ENCODE measurements around the gene P2RY2.

The P2RY2 gene

DNA sequence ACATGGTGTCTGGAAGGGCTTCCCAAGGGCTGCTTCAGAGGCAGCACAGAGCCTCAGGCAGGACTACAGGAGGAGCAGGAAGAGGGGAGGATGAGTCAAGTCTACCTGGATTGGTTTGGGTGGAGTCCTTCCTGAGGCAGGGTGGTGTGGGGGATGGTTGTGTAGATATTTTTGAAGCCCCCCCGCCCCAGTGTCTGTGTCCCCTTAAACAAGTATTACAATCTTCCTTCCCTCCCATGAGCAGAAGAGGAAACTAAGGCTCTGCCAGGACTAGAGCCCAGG is 41.3 kb upstream of the P2RY2 start:
- Histone ChIP-seq H3K9me3 (ENCODE audit: control insufficient read depth, low read length) (no peaks in the 10 kb centered on the region), H3K4me1 (ENCODE audit: control insufficient read depth, insufficient read depth, low read length, poor library complexity, severe bottlenecking) (no peaks in the 10 kb centered on the region), H3K4me3 (ENCODE audit: insufficient read depth, low read depth, low read length, poor library complexity, severe bottlenecking) (no peak overlapping the region), H3K27me3 (replicated peaks; ENCODE audit: control insufficient read depth, insufficient read depth, low read length, poor library complexity, severe bottlenecking) (no peaks in the 10 kb centered on the region), H3K36me3 (ENCODE audit: control insufficient read depth, insufficient read depth, low read length) (no peaks in the 10 kb centered on the region), H3K27ac (ENCODE audit: insufficient read depth, low read length, poor library complexity, severe bottlenecking) (no peak overlapping the region)
- no peak for DNase-seq

GRCh38 chr11:73177380-73177777 is 40.7 kb upstream of the P2RY2 start:
- Histone ChIP-seq H3K27ac (ENCODE audit: insufficient read depth, low read length, poor library complexity, severe bottlenecking) (no peak overlapping the region), H3K27me3 (replicated peaks; ENCODE audit: control insufficient read depth, insufficient read depth, low read length, poor library complexity, severe bottlenecking) (no peaks in the 10 kb centered on the region), H3K4me1 (ENCODE audit: control insufficient read depth, insufficient read depth, low read length, poor library complexity, severe bottlenecking) (no peaks in the 10 kb centered on the region), H3K36me3 (ENCODE audit: control insufficient read depth, insufficient read depth, low read length) (no peaks in the 10 kb centered on the region), H3K9me3 (ENCODE audit: control insufficient read depth, low read length) (no peaks in the 10 kb centered on the region), H3K4me3 (ENCODE audit: insufficient read depth, low read depth, low read length, poor library complexity, severe bottlenecking) (no peak overlapping the region)
- DNase-seq = no peak

- Histone ChIP-seq H3K27ac (ENCODE audit: insufficient read depth, low read length, poor library complexity, severe bottlenecking) (no peak overlapping the region), H3K4me1 (ENCODE audit: control insufficient read depth, insufficient read depth, low read length, poor library complexity, severe bottlenecking) (no peaks in the 10 kb centered on the region), H3K4me3 (ENCODE audit: insufficient read depth, low read depth, low read length, poor library complexity, severe bottlenecking) (no peak overlapping the region)
Observed at GRCh38 chr11:73177778-73178539, 40.1 kb upstream of the P2RY2 start.

GRCh38 chr11:73178681-73179080 is 39.4 kb upstream of the P2RY2 start:
- no peak for DNase-seq
- no peaks in the 10 kb centered on the region for H3K9me3 ChIP-seq (ENCODE audit: control insufficient read depth, low read length)
- H3K27ac ChIP-seq (ENCODE audit: insufficient read depth, low read length, poor library complexity, severe bottlenecking) = no peak overlapping the region
- no peaks in the 10 kb centered on the region for H3K36me3 ChIP-seq (ENCODE audit: control insufficient read depth, insufficient read depth, low read length)
- H3K27me3 ChIP-seq (replicated peaks; ENCODE audit: control insufficient read depth, insufficient read depth, low read length, poor library complexity, severe bottlenecking) = no peaks in the 10 kb centered on the region
- H3K4me1 ChIP-seq (ENCODE audit: control insufficient read depth, insufficient read depth, low read length, poor library complexity, severe bottlenecking) = no peaks in the 10 kb centered on the region
- no peak overlapping the region for H3K4me3 ChIP-seq (ENCODE audit: insufficient read depth, low read depth, low read length, poor library complexity, severe bottlenecking)

More at GRCh38 chr11:73177778-73178539, 40.1 kb upstream of the P2RY2 start:
- Histone ChIP-seq H3K27me3 (replicated peaks; ENCODE audit: control insufficient read depth, insufficient read depth, low read length, poor library complexity, severe bottlenecking) (no peaks in the 10 kb centered on the region), H3K9me3 (ENCODE audit: control insufficient read depth, low read length) (no peaks in the 10 kb centered on the region), H3K36me3 (ENCODE audit: control insufficient read depth, insufficient read depth, low read length) (no peaks in the 10 kb centered on the region)
- peak; percentile 50 to 63 (median 54) for DNase-seq

GRCh38 chr11:73182824-73183321 is 35.2 kb upstream of the P2RY2 start:
- H3K27me3 ChIP-seq (replicated peaks; ENCODE audit: control insufficient read depth, insufficient read depth, low read length, poor library complexity, severe bottlenecking) = no peaks in the 10 kb centered on the region
- H3K9me3 ChIP-seq (ENCODE audit: control insufficient read depth, low read length) = no peaks in the 10 kb centered on the region
- no peaks in the 10 kb centered on the region for H3K36me3 ChIP-seq (ENCODE audit: control insufficient read depth, insufficient read depth, low read length)

DNA sequence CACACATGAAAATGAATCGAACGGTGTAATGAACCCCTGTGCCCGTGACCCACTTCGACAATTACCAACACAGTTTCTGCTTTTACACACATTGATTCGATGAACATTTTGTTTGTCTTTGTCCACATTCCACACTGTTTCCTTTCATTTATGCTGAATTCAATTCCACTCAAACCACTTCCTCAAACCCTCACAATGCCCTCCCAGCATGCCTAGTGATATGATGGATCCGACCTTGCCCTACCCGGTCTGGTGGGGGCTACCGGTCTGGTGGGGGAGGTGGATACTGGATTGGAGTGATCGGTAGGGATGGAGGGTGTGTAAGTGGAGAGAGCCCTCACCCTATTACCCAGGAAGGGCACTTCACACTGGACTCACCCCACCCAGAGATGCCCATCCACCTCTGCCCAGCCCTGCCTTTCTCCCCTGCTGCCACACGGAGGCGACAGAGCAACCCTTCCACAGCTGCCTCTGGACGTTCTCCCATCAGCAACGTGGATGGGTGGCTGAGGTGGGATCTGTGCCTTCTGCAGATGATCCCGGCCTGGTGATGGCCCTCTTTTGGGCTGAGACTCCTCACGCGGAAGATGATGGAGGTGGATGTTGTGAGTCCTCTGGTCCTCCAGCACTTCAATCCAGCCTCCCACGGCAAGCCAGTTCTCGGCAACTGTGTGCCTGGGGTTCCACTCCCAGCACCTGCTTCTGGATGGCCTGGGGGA is 33.0 kb upstream of the P2RY2 start:
- Histone ChIP-seq H3K9me3 (ENCODE audit: control insufficient read depth, low read length) (no peaks in the 10 kb centered on the region), H3K36me3 (ENCODE audit: control insufficient read depth, insufficient read depth, low read length) (no peaks in the 10 kb centered on the region), H3K27ac (ENCODE audit: insufficient read depth, low read length, poor library complexity, severe bottlenecking) (no peak overlapping the region), H3K4me3 (ENCODE audit: insufficient read depth, low read depth, low read length, poor library complexity, severe bottlenecking) (no peak overlapping the region), H3K4me1 (ENCODE audit: control insufficient read depth, insufficient read depth, low read length, poor library complexity, severe bottlenecking) (no peaks in the 10 kb centered on the region), H3K27me3 (replicated peaks; ENCODE audit: control insufficient read depth, insufficient read depth, low read length, poor library complexity, severe bottlenecking) (no peaks in the 10 kb centered on the region)
- no peak for DNase-seq

More at GRCh38 chr11:73182824-73183321, 35.2 kb upstream of the P2RY2 start:
- Histone ChIP-seq H3K4me3 (ENCODE audit: insufficient read depth, low read depth, low read length, poor library complexity, severe bottlenecking) (no peak overlapping the region), H3K27ac (ENCODE audit: insufficient read depth, low read length, poor library complexity, severe bottlenecking) (no peak overlapping the region), H3K4me1 (ENCODE audit: control insufficient read depth, insufficient read depth, low read length, poor library complexity, severe bottlenecking) (no peaks in the 10 kb centered on the region)
- no peak for DNase-seq

DNA sequence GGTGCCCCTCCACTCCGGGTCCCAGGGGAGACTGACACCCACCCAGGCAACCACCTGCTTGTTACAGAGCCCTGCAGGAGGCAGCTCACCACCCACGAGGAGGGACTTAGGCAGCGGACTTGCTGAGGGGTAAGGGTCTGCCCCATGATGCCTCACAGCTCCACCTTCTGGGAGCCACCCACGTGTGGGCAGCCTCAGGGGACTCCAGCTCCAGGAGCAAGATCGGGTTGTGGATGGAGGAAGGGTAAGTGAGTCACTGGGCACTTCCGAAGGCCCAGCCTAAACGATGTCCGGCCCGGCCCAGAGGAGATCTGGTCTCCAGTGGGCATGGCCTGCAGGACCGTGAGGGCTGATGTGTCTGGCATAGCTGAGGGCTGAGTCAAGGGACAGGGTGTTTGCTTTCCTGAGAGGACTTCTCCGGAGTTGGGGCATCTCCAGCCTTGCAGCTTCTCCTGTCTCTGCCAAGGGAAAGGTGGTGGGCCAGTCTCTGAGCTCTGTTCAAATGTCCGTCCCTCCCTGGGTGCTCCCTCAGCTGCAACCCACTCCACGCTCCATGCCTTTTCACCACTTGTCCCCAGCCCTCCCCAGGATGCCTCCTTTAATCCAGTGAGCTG is 32.3 kb upstream of the P2RY2 start:
- Histone ChIP-seq H3K9me3 (ENCODE audit: control insufficient read depth, low read length) (no peaks in the 10 kb centered on the region), H3K36me3 (ENCODE audit: control insufficient read depth, insufficient read depth, low read length) (no peaks in the 10 kb centered on the region), H3K4me3 (ENCODE audit: insufficient read depth, low read depth, low read length, poor library complexity, severe bottlenecking) (no peak overlapping the region), H3K27me3 (replicated peaks; ENCODE audit: control insufficient read depth, insufficient read depth, low read length, poor library complexity, severe bottlenecking) (no peaks in the 10 kb centered on the region), H3K4me1 (ENCODE audit: control insufficient read depth, insufficient read depth, low read length, poor library complexity, severe bottlenecking) (no peaks in the 10 kb centered on the region), H3K27ac (ENCODE audit: insufficient read depth, low read length, poor library complexity, severe bottlenecking) (no peak overlapping the region)
- no peak for DNase-seq

- Histone ChIP-seq H3K4me3 (ENCODE audit: insufficient read depth, low read depth, low read length, poor library complexity, severe bottlenecking) (no peak overlapping the region), H3K27ac (ENCODE audit: insufficient read depth, low read length, poor library complexity, severe bottlenecking) (no peak overlapping the region), H3K36me3 (ENCODE audit: control insufficient read depth, insufficient read depth, low read length) (no peaks in the 10 kb centered on the region), H3K4me1 (ENCODE audit: control insufficient read depth, insufficient read depth, low read length, poor library complexity, severe bottlenecking) (no peaks in the 10 kb centered on the region), H3K9me3 (ENCODE audit: control insufficient read depth, low read length) (no peaks in the 10 kb centered on the region), H3K27me3 (replicated peaks; ENCODE audit: control insufficient read depth, insufficient read depth, low read length, poor library complexity, severe bottlenecking) (no peaks in the 10 kb centered on the region)
- DNase-seq = no peak
Observed at GRCh38 chr11:73186294-73186850, 31.7 kb upstream of the P2RY2 start.

DNA sequence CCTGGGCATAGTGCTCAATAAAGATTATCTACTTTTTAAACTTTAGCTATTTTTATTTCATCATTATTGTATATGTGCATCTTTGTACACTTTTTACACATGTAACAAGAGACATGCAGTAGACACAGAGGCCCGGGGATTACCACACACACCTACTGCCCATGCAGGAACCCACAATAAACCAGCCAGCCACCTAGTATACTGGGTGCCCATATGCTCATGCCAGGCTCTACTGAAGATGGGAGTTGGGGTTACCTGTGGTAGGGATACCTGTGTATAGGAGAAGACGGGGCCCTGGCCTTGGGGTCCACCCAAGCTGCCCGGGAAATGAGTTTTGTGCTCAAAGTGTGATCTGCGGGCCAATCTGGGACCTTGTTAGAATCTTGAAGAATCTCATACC is 31.2 kb upstream of the P2RY2 start:
- no peaks in the 10 kb centered on the region for H3K9me3 ChIP-seq (ENCODE audit: control insufficient read depth, low read length)
- no peak for DNase-seq
- H3K27me3 ChIP-seq (replicated peaks; ENCODE audit: control insufficient read depth, insufficient read depth, low read length, poor library complexity, severe bottlenecking) = no peaks in the 10 kb centered on the region
- H3K4me3 ChIP-seq (ENCODE audit: insufficient read depth, low read depth, low read length, poor library complexity, severe bottlenecking) = no peak overlapping the region
- H3K36me3 ChIP-seq (ENCODE audit: control insufficient read depth, insufficient read depth, low read length) = no peaks in the 10 kb centered on the region
- H3K27ac ChIP-seq (ENCODE audit: insufficient read depth, low read length, poor library complexity, severe bottlenecking) = no peak overlapping the region
- H3K4me1 ChIP-seq (ENCODE audit: control insufficient read depth, insufficient read depth, low read length, poor library complexity, severe bottlenecking) = no peaks in the 10 kb centered on the region

DNA sequence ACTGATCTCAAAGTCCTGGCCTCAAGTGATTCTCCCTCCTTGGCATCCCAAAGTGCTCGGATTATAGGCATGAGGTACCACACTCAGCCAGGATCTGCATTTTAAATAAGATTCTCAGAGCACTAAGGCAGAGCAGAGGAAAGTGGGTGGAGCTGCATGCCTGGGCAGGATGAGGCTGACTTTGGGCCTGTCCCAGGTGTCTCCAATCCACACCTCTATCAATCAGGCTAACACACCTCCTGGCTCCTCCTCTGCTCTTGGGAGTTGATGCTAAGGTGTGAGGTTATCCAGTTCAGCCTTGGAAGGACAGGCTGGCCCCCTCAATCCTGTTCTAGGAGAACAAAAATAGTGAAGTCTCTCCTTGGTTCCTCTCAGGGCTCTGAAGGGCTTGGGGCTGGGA is 30.2 kb upstream of the P2RY2 start:
- Histone ChIP-seq H3K27me3 (replicated peaks; ENCODE audit: control insufficient read depth, insufficient read depth, low read length, poor library complexity, severe bottlenecking) (no peaks in the 10 kb centered on the region), H3K9me3 (ENCODE audit: control insufficient read depth, low read length) (no peaks in the 10 kb centered on the region), H3K27ac (ENCODE audit: insufficient read depth, low read length, poor library complexity, severe bottlenecking) (no peak overlapping the region), H3K4me3 (ENCODE audit: insufficient read depth, low read depth, low read length, poor library complexity, severe bottlenecking) (no peak overlapping the region), H3K4me1 (ENCODE audit: control insufficient read depth, insufficient read depth, low read length, poor library complexity, severe bottlenecking) (no peaks in the 10 kb centered on the region), H3K36me3 (ENCODE audit: control insufficient read depth, insufficient read depth, low read length) (no peaks in the 10 kb centered on the region)
- DNase-seq = no peak
